HG02973 (cell line): ENCODE results near the gene C4A.
"Not testable (repeated sequence)": the region's sequence is repeated elsewhere in the genome, so short reads cannot be mapped to it uniquely, and the experiment has no call there.

Source experiments
- ATAC-seq: cut with Tn5 transposase; IDR thresholded peaks from one replicate; pipeline ENCODE4 v1.9.1; 2021; ENCODE audit warnings: moderate library complexity; ENCODE audit not compliant: unreplicated experiment

The C4A gene

GRCh38 chr6:32014547-32014946 is 32.7 kb downstream of the C4A start, which contains the start of gene C4B:
Gene C4B (plus strand): TSS chr6:32014795. CDS start chr6:32014846, 51 bp downstream.
- not testable (repeated sequence) for ATAC-seq

GRCh38 chr6:32022100-32022499 is 40.2 kb downstream of the C4A start:
- not testable (repeated sequence) for ATAC-seq

- ATAC-seq, result not testable (repeated sequence)
These were observed 46.8 kb downstream of the C4A start for GRCh38 chr6:32028631-32029030.

GRCh38 chr6:32029553-32029952 is 47.7 kb downstream of the C4A start:
- ATAC-seq, result not testable (repeated sequence)

GRCh38 chr6:32035283-32036013 is 53.6 kb downstream of the C4A start:
- not testable (repeated sequence) for ATAC-seq

- not testable (repeated sequence) for ATAC-seq
These were observed 55.3 kb downstream of the C4A start for GRCh38 chr6:32037136-32037535.

GRCh38 chr6:32037598-32038524 is 56.0 kb downstream of the C4A start, which contains the start of gene CYP21A2:
Gene CYP21A2 (plus strand): TSS chr6:32038415. CDS start chr6:32038423, 8 bp downstream.
- ATAC-seq, result not testable (repeated sequence)

GRCh38 chr6:32038878-32039277 is 57.0 kb downstream of the C4A start:
- ATAC-seq, result not testable (repeated sequence)

- not testable (repeated sequence) for ATAC-seq
These were observed 57.7 kb downstream of the C4A start for GRCh38 chr6:32039321-32040274.

GRCh38 chr6:32040299-32041049 is 58.6 kb downstream of the C4A start:
- not testable (repeated sequence) for ATAC-seq

- ATAC-seq, result not testable (repeated sequence)
These were observed 59.1 kb downstream of the C4A start for GRCh38 chr6:32041050-32041321.

GRCh38 chr6:32041385-32041784 is 59.5 kb downstream of the C4A start:
- ATAC-seq, result not testable (repeated sequence)

GRCh38 chr6:32042276-32042675 is 60.4 kb downstream of the C4A start:
- not testable (repeated sequence) for ATAC-seq

GRCh38 chr6:32043589-32044380 is 61.9 kb downstream of the C4A start:
- ATAC-seq, result not testable (repeated sequence)

- not testable (repeated sequence) for ATAC-seq
These were observed 63.1 kb downstream of the C4A start for GRCh38 chr6:32044916-32045315.

- no peak for ATAC-seq
These were observed 64.1 kb downstream of the C4A start for GRCh38 chr6:32045811-32046449.

- no peak for ATAC-seq
These were observed 64.7 kb downstream of the C4A start for GRCh38 chr6:32046450-32047083.

- no peak for ATAC-seq
These were observed 65.2 kb downstream of the C4A start for GRCh38 chr6:32047084-32047478.
